DND-41 (cell line): Measurements from ENCODE around the gene CALN1.
"Not testable (repeated sequence)": the region's sequence is repeated elsewhere in the genome, so short reads cannot be mapped to it uniquely, and the experiment has no call there.

Source experiments
- CTCF ChIP-seq: IDR thresholded peaks from 2 replicates; pipeline ENCODE4 v1.5.1; 2012; ENCODE audit warnings: borderline replicate concordance, low read length, moderate library complexity, mild to moderate bottlenecking; ENCODE audit not compliant: poor library complexity, severe bottlenecking; ENCODE audit errors: extremely low read depth
- EZH2 ChIP-seq: IDR thresholded peaks from 3 replicates; pipeline ENCODE4 v1.6.1; 2012; ENCODE audit warnings: borderline replicate concordance, low read depth, mild to moderate bottlenecking, moderate library complexity, low read length, inconsistent platforms; ENCODE audit not compliant: severe bottlenecking

- not testable (repeated sequence) for TF ChIP-seq CTCF, EZH2
These were observed 68.8 kb downstream of the CALN1 start for GRCh38 chr7:72343354-72343753.
